Stimulated activated CD4-positive, alpha-beta T cell treated with anti-CD3 and anti-CD28 coated beads, Interleukin-4, amount 100 ng/mL, for 4 hours (primary cell): Measurements from ENCODE around the gene UNC5B.

Experiments
- DNase-seq, 2 experiments: peaks; one replicate each; pipeline ENCODE4 v3.0.0-alpha.2; 2020

UNC5B gene

GRCh38 chr10:71212318-71213126, at the start of gene UNC5B:
TSS of gene UNC5B (plus strand) at chr10:71212570. CDS start at chr10:71212986, 416 bp downstream.
- DNase-seq, result peak; percentile 55 to 67

DNA sequence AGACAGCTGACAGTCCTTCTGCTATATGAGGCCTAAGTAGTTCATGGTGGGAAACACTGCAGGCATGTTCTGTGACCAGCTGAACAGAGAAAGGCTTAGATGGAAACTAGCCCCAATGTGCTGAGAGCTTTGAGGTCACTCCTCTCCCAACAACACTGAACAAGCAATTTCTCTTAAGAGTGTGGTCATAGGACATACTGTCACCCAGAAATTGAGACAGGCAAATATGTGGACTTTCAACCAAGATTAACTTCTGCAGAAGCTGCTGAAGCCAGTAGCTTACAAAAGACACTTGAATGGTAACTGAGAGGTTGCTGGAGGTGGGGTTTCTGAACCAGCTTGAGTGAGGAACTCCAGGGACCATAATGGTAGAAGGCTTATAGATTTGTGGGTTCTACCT, 38.9 kb upstream of the UNC5B start:
- DNase-seq, result no peak

GRCh38 chr10:71176661-71177060, 35.7 kb upstream of the UNC5B start:
- no peak for DNase-seq

DNA sequence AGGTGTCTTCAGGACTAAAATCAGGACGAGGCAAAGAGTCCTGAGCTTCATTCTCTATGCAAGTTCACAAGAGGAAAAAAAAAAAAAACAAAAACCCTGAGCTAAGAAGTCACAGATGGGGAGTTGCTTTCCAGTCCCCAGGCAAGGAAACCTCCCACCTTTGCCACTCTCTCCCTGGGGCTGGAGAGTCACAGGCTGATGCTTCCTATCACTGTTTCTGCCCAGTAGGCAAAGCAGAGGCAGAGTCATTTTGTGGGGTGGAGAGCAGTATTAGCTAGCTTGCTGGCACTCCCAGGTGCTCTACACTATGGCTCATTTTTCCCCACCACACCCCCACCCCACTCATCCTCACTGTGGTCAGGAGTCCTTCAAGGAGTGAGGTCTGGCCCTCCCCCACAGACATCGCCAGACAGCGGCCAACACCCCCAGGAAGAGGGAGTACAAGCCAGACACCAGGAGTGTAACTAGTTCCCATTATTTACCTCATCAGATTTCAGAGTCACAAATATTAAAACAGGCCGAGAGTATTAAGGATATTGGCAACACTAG, 34.6 kb upstream of the UNC5B start:
- DNase-seq, result no peak

DNA sequence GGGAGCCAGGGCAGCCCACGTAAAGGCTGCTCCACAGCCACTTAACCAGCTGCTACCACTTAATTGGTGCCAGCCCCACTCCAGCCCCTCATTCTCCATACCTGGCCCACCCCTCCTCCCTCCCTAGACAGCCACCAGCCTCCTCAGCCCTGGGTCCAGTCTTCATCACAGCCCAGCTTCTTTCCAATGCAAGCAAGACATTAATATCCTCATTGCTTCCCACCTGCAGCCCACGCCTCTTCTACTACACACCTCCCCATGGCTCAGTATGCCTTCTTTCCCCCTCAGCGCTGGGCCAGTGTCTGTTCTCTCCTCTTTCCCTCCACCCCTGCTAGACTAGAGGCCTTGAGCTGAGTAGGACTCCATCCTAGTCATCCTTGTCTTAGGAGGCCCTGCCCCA, 33.5 kb upstream of the UNC5B start:
- no peak for DNase-seq

- DNase-seq, result no peak
These were observed 33.0 kb upstream of the UNC5B start for GRCh38 chr10:71179382-71179781.

GRCh38 chr10:71184421-71184820, 27.9 kb upstream of the UNC5B start:
- no peak for DNase-seq

DNA sequence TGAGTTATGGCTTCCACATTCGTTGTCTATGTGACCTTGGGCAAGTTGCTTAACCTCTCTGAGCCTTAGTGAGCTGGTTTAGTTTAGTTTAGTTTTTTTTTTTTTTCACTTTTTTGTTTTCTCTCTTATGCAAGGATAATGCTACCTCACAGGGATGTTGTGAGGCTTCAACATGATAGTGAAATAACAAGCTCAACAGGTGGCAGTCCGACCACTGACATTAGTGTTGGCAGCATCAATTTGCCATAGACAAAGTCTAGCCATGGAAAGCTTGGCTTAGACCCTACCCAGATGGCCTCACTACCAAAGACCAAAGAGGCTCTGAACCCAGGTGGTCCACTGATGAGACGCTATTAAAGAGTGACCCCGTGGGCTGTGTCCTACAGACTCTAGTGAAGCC, 27.2 kb upstream of the UNC5B start:
- DNase-seq, result no peak

DNA sequence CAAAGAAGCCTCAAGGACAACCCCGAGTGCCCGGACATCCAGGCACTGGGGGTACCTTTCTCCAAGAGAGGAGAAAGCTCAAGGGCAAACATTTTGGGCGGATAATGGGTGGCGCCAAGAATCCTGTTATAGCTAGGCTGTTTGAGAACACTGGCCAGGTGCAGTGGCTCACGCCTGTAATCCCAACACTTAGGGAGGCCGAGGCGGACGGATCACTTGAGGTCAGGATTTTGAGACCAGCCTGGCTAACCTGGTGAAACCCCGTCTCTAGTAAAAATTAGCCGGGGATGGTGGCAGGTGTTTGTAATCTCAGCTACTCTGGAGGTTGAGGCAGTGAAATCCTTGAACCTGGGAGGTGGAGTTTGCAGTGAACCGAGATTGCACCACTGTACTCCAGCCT, 25.2 kb upstream of the UNC5B start:
- no peak for DNase-seq

GRCh38 chr10:71187600-71187999, 24.8 kb upstream of the UNC5B start:
- no peak for DNase-seq

- no peak for DNase-seq
These were observed 24.2 kb upstream of the UNC5B start for GRCh38 chr10:71188201-71188600.

DNA sequence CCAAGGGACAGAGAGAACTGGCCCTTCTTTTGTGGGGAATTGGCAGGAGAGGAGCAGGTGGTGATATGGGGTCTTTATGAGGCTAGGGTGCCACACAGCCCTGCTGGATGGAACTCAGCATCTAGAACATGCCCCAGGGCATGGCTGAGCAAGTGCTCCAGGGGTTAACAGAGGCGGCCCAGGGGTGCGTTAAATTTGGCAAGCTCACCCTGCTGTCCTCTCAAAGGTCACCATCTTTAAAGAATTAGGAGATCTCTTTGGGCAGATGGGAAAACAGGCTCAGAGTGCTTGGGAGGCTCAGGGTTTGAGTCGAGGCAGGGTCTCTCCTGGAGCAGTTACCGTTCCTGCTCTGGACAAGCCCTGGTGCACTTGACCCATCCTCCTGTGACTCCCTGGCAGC, 21.4 kb upstream of the UNC5B start:
- no peak for DNase-seq

GRCh38 chr10:71191551-71192076, 20.8 kb upstream of the UNC5B start:
- DNase-seq, result no peak

DNA sequence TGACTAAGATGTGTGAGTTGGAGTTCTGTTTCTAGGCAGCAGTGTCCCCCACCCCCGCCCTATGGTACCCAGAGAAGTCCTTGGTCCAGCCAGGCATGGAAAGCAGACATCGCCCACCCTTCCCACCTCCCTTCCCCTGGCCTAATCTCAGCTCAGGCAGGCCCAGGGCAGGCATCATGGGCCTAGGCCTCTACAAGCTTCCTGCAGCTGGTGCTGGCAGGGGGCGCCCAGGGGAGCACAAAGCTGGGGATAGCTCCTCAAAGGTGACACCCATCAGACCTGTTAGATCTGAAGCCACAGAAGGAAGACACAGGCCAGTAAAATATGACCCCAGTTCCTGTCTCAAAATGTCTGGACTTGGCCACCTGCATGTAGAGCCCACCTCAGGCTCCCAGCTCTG, 18.9 kb upstream of the UNC5B start:
- DNase-seq, result no peak

DNA sequence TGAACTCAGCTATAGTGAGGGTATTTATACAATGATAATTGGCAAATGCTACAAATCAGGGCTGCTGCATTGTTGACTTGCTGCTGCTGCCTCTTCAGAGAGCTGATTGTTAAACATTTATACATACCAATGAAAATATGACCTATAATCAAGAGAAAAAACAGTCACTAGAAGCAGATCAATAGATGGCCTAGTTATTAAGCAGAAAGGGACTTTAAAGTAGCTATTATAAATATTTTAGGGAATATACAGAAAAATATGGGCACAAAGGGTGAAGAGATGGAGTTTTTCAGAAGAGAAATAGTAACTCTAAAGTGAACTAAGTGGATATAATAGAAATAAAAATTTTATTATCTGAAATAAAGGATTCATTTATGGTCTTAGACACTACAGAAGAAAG, 14.4 kb upstream of the UNC5B start:
- no peak for DNase-seq

GRCh38 chr10:71201849-71202248, 10.5 kb upstream of the UNC5B start:
- no peak for DNase-seq

GRCh38 chr10:71202314-71202713, 10.1 kb upstream of the UNC5B start:
- DNase-seq, result no peak

DNA sequence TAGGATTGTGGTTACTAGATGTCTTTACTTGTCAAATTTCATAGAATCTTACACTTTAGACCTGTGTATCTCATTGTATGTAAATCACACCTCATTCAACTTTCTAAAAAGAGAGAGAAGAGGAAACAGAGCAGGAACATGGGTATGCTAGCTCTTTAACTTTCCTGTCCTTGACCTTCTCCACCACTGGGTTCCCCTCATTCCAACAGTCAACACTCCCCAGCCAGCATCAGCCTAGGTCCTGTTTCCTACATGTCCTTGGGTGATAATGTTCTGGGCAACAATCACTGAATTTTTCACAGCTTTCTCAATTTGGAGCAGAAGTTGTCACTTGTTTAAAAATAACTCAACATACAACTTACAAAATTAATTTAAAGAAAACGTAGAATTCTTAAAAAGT, 9.2 kb upstream of the UNC5B start:
- DNase-seq, result no peak

DNA sequence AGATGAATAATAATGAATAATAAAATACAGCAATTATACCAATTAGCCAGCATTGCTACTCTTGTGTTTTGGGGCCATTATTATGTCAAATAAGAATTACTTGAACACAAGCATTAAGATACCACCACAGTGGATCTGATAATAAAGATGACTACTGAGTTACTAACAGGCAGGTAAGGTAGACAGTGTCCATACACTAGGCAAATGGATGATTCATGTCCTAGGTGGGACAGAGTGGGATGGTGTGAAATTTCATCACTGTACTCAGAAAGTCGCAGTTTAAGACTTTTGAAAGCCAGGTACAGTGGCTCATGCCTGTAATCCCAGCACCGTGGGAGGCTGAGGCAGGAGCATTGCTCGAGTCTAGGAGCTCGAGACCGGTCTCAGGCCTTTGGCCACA, 8.7 kb upstream of the UNC5B start:
- DNase-seq, result no peak

GRCh38 chr10:71204746-71205145, 7.6 kb upstream of the UNC5B start:
- no peak for DNase-seq

DNA sequence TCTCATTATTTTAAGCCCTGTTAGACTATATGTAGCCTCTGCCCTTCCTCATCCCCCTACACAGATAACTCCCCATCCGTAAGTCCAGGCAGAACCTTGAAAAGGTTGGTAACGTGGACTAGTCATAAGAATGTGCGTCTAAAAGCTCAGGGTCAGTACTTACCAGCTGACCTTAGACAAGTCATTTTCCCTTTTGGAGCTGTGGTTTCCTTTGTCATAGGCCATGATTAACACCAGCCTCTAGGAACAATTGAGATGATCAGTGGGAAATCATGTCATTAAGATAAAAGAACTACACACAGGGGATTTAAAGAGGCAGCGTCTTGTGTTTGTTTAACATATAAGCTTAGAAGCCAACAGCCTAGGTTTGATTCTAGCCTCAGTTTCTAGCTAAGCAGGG, 6.9 kb upstream of the UNC5B start:
- DNase-seq, result no peak

DNA sequence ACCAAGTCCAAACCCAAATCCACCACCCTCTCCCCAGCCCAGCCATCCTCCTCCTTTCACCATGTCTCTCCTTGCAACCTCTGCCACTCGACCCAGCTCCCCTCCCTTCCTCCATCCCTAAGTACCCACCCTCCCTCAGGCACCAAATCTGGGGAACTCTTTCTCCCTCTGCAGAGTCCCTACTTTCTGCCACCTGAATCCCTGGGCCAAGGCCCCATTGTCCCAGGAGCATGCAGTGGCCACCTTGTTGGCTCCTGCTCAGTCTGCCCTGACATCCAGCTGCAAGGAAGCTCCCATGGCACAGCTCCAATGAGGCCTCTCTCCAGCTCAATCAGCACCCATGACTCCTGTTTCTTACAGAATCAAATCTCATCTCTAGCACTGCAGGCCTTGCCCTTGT, 5.5 kb upstream of the UNC5B start:
- no peak for DNase-seq

DNA sequence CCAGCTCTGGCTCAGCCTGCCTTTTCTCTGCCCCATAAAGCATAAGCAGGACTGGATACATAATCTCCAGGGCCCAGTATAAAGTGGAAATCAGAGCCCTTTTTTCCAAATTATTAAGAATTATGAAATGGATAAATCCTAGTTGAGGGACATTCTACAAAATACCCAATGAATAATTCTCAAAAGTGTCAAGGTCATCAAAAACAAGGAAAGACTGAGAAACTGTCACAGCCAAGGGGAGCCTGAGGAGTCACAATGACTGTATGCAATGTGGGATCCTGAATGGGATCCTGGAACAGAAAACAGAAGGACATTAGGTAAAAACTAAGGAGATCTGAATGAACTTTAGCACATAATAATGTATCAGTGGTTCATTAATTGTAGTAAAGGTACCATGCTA, 4.8 kb upstream of the UNC5B start:
- DNase-seq, result no peak

DNA sequence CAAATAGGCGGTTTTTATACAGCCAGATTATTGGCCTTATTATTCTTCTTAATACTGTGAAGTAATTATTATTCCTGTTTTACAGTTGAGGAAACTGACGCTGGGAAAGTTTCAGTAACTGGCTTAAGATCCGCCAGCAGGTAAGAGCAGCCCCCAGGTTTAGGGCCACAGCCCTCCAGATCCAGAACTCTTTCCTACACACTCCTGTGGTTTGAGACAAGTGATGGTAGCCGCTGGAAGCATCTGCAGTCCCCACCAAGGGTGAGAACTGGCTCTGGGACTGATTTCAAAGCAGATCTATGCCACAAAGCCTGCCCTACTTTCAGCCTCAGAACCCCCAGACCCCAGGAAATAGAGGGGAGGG, 3.0 kb upstream of the UNC5B start:
- no peak for DNase-seq
